Measurements from ENCODE around the gene ABAT. TPM values are rescaled to one million over a fixed set of nuclear protein-coding genes. Genes with fewer than 3 reads are reported as not detected.

ABAT gene
- total RNA-seq, 1 experiment from 2014 or later, result 7.3 TPM

DNA sequence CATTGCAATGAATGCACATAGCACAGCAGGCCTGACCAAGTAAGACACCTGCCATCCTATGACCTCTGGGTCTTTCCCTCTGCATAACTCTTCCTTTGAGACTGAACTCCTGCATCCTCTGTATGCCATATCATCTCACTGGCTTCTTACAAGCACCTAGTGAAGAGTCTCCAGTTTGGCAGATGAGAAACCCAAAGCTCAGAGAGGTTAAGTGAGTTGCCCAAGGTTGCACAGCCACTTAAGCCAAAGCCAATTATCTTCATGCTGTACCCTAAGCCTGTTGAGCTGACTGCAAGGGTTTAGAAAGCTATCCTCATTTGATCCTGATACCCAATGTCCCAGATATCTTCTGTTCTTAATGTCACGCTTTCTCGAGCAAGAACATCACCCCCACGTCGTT, 87.8 kb downstream of the ABAT start:
- Histone ChIP-seq H4K91ac (ENCODE audit: insufficient read length, low read depth, low read length) (no peak overlapping the region), H2BK15ac (ENCODE audit: low read depth, low read length) (no peak overlapping the region), H3K56ac (ENCODE audit: insufficient read length, low read depth, low read length) (no peak overlapping the region), H3K27ac (ENCODE audit: insufficient read length, low read depth, low read length) (no peak overlapping the region), H2AFZ (ENCODE audit: low read length) (no peak overlapping the region), H3K23ac (ENCODE audit: insufficient read length, low read depth, low read length) (no peak overlapping the region), H3K14ac (ENCODE audit: insufficient read depth, low read length) (no peak overlapping the region), H3K18ac (ENCODE audit: insufficient read length, low read depth, low read length) (no peak overlapping the region), H3K4ac (ENCODE audit: low read depth, low read length) (no peak overlapping the region), H4K8ac (replicated peaks; ENCODE audit: insufficient read length, low read depth, low read length) (no peak overlapping the region), H4K20me1 (ENCODE audit: control insufficient read depth, insufficient read depth, insufficient read length) (no peaks in the 10 kb centered on the region), H2BK12ac (ENCODE audit: insufficient read length, low read depth, low read length) (no peak overlapping the region), H3K9me3 (ENCODE audit: control insufficient read depth, low read depth, low read length) (no peaks in the 10 kb centered on the region), H2BK5ac (ENCODE audit: insufficient read length, low read length) (no peak overlapping the region), H3K4me2 (ENCODE audit: insufficient read depth, insufficient read length, low read length) (no peak overlapping the region), H4K5ac (ENCODE audit: insufficient read length, low read depth, low read length) (no peak overlapping the region), H2BK20ac (ENCODE audit: low read depth, low read length, poor library complexity, severe bottlenecking) (no peak overlapping the region), H2BK120ac (ENCODE audit: low read depth, low read length, poor library complexity, severe bottlenecking) (no peak overlapping the region), H3K4me1 (ENCODE audit: insufficient read depth, low read length) (no peaks in the 10 kb centered on the region), H3K9ac (ENCODE audit: extremely low read depth, insufficient read length, low read length) (no peak overlapping the region), H3K79me1 (ENCODE audit: insufficient read depth, low read depth, low read length, poor library complexity, severe bottlenecking) (no peaks in the 10 kb centered on the region), H3K79me2 (ENCODE audit: insufficient read depth, low read length) (no peaks in the 10 kb centered on the region), H3K23me2 (ENCODE audit: insufficient read length, low read depth, low read length, poor library complexity, severe bottlenecking) (no peaks in the 10 kb centered on the region), H2AK5ac (ENCODE audit: insufficient read length, low read length) (no peak overlapping the region), H3K27me3 (ENCODE audit: insufficient read depth, low read length) (no peaks in the 10 kb centered on the region), H3T11ph (ENCODE audit: low read length) (no peak overlapping the region)
- Mint-ChIP-seq H3K4me3 (no peak overlapping the region), H3K9me3 (no peaks in the 10 kb centered on the region), H3K4me1 (peaks cover 13 to 19% of the 10 kb centered on the region in 2 experiments), H3K27ac (no peak overlapping the region), H3K36me3 (ENCODE audit: insufficient read depth in 1 of 3, low read depth in 3 of 3) (no peaks in the 10 kb centered on the region; a peak in 1 of 7 replicates), H3K27me3 (ENCODE audit: low read depth) (no peaks in the 10 kb centered on the region; the same call in 1 of the 2 replicates)
- no CpG with 5 or more reads among the region's 4 CpGs for WGBS (ENCODE audit: extremely low coverage, insufficient read length, low lambda C conversion rate)
- TF ChIP-seq, protein P1, sequence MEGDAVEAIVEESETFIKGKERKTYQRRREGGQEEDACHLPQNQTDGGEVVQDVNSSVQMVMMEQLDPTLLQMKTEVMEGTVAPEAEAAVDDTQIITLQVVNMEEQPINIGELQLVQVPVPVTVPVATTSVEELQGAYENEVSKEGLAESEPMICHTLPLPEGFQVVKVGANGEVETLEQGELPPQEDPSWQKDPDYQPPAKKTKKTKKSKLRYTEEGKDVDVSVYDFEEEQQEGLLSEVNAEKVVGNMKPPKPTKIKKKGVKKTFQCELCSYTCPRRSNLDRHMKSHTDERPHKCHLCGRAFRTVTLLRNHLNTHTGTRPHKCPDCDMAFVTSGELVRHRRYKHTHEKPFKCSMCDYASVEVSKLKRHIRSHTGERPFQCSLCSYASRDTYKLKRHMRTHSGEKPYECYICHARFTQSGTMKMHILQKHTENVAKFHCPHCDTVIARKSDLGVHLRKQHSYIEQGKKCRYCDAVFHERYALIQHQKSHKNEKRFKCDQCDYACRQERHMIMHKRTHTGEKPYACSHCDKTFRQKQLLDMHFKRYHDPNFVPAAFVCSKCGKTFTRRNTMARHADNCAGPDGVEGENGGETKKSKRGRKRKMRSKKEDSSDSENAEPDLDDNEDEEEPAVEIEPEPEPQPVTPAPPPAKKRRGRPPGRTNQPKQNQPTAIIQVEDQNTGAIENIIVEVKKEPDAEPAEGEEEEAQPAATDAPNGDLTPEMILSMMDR (conservative IDR thresholded peaks at IDR 0.05), result no peak
- DNase-seq, result no peak
